ENCODE measurements around the gene NSMCE1.
A peak's percentile ranks its signal among the peaks of the same experiment; 100 is the strongest.

NSMCE1 gene

DNA sequence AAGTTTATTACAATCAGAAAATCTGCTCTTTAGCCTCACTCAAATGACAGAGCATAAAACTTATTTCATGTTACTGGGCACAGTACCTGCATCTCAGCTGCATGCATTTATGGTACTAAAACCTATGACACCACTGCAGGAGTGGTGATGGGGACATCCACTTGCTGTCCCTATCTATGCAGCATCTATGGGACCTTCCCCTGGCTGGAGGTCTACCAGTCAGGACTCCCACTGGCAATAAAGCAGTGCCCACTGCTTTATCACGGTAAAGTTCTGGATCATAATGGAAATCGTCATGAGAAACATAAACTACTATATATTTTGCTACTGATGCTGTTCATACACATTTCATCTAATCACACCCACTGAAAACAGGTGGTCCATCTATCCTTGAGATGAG is 26.2 kb downstream of the NSMCE1 start:
- DNase-seq: no peak

DNA sequence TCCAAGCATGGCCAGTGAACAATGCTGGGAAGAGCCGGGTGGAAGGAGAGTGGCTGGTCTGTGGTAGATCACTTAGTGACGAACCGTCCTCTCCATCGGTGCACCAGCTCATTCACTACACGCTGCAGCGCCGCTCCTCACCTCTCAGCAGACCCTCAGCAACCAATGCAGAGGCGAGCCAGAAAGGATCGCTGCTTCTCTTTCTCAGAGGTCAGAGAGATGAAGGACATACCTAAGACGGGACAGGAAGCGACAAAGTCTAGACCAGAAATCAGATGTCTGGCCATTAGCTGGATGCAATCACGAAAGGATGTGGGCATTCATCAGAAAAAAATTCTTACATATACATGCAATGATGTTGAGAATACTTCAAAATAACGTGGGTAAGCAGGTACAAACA is 26.9 kb downstream of the NSMCE1 start:
- no peak for DNase-seq

DNA sequence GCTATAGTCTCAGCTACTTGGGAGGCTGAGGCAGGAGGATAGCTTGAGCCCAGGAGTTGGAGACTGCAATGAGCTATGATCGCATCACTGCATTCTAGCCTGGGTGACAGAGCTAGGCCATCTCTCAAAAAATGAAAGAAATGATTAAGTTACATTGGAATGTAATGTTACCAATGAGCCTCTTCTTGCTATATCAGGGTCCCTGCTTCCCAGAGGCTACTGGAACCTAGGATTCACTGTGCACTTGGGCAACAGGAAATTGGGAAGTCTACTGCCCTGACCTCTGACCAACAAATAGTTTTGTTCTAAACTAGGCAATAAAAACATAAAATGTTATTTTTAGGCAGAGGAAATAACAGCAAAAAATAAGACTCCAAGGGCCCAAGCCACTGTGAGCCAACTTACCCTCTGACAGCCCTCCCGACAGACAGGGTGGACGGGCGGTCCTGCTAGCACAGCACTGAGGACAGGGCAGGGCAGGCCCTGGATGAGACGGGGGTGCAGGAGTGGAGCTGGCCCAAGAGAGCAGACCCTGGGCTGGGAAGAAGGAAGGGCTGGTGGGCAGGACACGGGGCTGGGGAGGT is 27.5 kb downstream of the NSMCE1 start:
- no peak for DNase-seq

GRCh38 chr16:27239906-27240655 is 28.5 kb downstream of the NSMCE1 start:
- DNase-seq: no peak

- no peak for DNase-seq
Measured at GRCh38 chr16:27239026-27239425, 29.5 kb downstream of the NSMCE1 start.

GRCh38 chr16:27238591-27238990 is 30.0 kb downstream of the NSMCE1 start:
- no peak for DNase-seq

DNA sequence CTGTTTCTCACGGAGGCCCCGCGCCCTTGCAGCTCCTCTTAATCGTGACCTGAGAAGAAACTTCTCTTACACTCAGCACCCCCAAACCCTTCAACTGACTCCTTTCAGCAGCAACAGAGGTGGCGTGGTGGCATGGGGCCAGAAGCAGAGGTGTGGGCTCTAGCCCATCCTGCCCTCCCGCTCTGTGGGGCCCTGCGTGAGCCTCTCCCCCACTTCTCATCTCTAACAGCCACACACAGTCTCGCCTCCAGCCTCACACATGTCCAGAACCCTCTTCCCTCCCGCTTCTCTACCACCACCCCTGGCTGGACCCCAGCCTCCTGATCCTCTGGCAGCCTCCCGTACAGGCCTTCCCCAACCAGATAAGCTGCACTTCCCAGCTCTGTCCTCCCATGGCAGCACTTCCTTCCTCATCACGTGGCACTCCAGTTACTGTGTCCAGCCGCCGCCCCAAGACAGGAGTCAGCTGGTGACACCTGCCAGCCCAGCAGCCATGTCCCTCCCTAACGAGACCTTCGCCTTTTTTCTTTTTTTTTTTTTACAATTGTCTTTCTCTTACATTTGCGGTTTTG is 30.5 kb downstream of the NSMCE1 start:
- DNase-seq: no peak

GRCh38 chr16:27237219-27238015 is 31.2 kb downstream of the NSMCE1 start:
- DNase-seq: peak; percentile 65

DNA sequence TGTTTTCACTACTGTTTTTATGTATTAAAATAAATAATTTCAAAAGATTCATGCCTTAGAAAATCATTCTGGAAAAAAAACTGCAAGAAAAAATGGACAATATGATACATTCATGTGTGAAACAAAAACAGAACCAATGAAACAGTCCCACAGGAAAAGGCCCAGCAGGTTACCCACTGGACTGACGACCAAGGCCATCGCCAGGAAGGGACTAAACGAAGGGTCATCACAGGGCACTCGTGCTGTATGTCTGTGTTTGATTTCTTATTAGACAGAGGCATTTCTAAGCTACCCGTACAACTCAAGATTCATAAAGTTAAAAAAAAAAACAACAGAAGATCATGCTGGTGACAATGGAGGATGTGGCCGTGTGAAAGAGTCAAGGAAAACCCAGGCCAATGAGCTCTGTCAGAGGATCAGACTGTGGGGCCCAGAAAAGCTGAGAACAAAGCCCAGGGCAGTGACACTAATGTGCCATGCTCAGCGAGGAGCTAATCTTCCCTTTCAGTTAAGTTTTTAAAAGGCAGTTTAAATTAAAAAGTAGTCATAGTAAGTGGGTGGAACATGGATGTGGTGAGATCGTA is 31.8 kb downstream of the NSMCE1 start:
- no peak for DNase-seq

DNA sequence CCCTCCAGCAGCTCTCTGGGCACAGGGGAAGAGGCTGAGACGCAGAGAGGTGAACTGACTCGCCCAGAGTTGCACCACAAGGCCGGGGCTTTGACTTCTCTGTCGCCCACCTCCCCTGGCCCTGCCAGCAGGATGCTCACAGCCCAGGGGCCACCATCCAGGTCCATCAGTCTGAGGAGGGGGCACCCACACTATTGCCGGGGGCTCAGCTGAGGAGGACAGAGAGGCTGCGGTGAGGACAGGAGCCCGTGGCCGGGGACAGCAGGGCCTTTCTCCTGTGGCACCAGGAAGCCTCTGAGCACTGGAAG is 32.7 kb downstream of the NSMCE1 start:
- no peak for DNase-seq

DNA sequence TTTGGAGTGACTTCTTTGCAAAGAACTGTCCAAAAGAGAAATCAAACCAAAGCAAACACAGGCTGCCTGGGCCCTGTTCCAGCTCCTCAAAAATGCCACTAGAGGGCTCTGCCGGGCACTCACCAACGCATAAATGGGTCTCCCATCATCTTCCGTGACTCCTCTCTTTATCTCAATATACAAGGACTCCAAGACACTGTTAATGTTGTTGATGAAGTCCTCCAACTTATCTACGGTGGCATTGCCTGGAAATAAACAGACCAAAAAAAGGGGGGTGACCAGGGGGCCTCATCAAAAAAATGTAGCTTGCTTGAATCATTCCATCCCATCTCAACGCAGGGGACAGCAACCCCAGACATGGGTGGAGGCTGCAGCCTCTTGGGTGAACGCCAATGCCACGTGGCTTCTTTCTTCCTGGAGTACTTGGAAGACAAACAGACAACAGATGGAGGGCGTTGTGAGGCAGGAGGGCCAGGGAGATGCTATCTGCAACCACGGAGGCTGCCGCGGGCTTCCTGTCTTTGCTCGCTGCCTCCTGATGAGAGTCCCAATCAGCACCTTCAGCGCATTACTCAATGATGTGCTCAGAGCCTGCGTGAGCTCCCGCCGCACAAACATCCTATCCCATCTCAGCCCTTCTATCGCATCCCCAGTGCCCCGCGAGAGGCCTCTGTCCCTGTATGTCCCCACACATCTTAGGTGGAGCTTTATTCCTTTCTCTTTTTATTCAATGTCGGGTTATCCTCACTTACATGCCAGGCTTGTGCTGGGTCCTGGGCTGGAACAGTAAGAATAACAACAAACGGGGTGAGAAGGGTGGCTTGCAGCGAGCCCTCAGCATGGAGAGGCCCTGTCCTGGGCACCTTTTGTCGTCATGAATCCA is 33.3 kb downstream of the NSMCE1 start:
- DNase-seq: peak; percentile 76

GRCh38 chr16:27234603-27235002 is 34.0 kb downstream of the NSMCE1 start:
- DNase-seq: no peak

- no peak for DNase-seq
Measured at GRCh38 chr16:27234171-27234570, 34.4 kb downstream of the NSMCE1 start.

DNA sequence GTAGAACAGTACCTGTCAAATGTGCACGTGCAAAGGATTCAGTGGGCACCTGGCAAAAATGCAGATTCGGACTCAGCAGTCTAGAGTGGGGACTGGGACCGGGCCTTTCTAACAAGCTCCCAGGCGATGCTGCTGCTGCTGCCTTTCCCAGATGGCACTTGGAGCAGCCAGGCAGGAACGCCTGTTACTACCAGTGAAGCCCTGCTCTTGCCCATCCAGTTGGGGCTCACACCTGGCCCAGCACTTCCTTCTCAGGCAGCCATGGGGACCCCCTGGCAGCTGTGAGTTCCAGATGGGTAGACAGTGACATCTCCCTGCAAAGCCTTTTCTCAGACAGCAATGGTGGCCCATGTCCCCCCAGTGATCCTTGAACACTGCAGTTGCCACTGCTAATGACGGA is 34.8 kb downstream of the NSMCE1 start:
- no peak for DNase-seq

DNA sequence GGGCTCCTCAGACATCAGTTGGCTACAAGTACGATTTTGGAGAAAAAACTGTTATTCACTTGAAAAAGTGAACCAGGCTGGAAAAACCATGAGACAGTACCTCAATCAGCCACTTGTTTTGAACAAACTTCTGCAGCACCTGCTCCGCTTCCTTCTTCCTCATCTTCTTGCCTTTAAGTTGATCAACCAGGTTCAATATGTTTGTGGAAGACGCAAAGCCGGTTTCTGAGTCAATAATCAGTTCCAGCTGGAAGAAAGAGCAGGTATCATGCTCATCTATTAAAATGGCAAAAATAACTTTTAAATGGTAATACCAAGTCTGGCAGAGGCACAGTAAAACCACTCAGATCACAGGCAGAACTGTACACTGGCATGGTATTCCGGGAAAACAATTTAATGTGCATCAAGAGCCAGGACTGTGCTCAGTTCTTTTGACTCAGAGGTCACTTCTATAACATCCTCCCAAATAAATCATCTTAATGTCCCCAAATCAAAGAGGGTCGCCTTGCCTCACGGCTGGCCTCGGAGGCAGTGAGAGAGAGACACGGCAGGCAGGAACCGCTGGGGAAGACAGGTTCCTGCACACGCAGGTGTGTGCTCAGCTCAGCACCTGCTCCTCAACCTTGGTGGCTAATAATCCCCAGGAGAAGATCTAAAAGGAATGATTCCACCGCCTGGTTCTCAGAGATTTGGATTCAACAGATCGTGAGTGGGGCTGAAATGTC is 35.5 kb downstream of the NSMCE1 start:
- DNase-seq: no peak

DNA sequence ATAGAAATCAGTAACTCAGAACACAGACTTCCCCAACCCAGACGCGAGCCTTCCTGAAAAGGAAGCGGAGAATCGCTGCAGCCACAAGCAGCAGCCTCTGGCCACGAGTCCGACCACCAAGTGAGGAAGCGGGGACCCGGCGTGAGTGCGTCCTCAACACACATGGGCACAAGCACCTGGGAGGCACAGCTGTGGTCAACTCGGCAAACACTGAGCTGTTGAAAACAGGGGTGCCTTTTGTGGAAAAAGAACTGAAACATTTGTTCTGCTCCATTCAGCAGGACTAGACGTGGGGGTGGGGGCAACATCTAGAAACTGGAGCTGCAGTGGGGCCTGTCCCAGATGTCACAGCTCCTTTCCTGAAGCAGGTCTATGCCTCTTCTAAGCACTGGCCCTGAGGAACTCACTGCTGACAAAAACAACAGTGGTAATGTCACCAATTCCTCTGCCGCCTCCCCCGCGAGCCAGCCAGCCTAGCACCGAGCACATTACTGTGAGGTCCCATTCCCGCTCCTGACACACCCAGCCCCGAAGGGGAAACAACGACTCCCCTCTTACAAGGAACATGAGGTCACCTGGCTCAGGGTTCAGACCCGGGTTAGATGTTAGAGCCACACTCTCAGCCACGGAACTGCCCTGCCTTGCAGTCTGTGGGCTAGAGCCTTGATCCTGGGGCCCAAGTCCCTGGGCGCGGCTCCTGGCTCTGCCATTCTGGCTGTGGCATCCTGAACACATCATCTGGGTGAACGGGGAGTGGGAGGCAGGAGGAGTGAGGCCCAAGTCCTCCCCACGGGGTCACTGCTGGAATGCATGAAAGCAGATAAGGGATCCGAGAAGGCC is 36.3 kb downstream of the NSMCE1 start:
- no peak for DNase-seq

- DNase-seq: no peak
Measured at GRCh38 chr16:27231692-27232060, 36.9 kb downstream of the NSMCE1 start.

- DNase-seq: peak; percentile 58
Measured at GRCh38 chr16:27230562-27231001, 38.0 kb downstream of the NSMCE1 start.

- DNase-seq: no peak
Measured at GRCh38 chr16:27229891-27230470, 38.6 kb downstream of the NSMCE1 start.

Data from activated CD4-positive, alpha-beta T cell treated with anti-CD3 and anti-CD28 coated beads for 1 hour (primary cell).